Heart left ventricle (tissue), 16 donors: ENCODE measurements around the gene DNASE1L1. TPM values are rescaled to one million over a fixed set of nuclear protein-coding genes. Genes with fewer than 3 reads are reported as not detected.

Source experiments
- ATAC-seq, 4 donors: fragments of 200-7000 bp; cut with Tn5 transposase; one replicate each; pipeline ENCODE4 v1.9.1; 2020 to 2022; ENCODE audit warnings: moderate library complexity in 4 of 4, mild to moderate bottlenecking in 3 of 4, moderate number of reproducible peaks in 1 of 4
- DNase-seq, 5 donors: peaks; one replicate each; pipeline ENCODE4 v3.0.0-alpha.2; 2020
- H3K27ac ChIP-seq, 12 donors: fragments of 200-600 bp; sonication (generic) in 4 of 12; one replicate each; pipeline versions ENCODE4 v1.5.0 to v1.8.0; 2016 to 2022; ENCODE audit warnings: mild to moderate bottlenecking in 2 of 12
- H3K27me3 ChIP-seq, 9 donors: fragments of 200-600 bp; sonication (generic) in 2 of 9; one replicate each; pipeline versions ENCODE4 v1.5.1 to v1.8.0; 2016 to 2022; ENCODE audit warnings: mild to moderate bottlenecking in 3 of 9
- H3K36me3 ChIP-seq, 9 donors: fragments of 200-600 bp; sonication (generic) in 2 of 9; one replicate each; pipeline versions ENCODE4 v1.5.0 to v1.8.0; 2018 to 2022; ENCODE audit warnings: mild to moderate bottlenecking in 2 of 9
- H3K4me1 ChIP-seq, 12 donors: fragments of 200-600 bp; sonication (generic) in 4 of 12; one replicate each; pipeline versions ENCODE4 v1.5.0 to v1.8.0; 2016 to 2022; ENCODE audit warnings: mild to moderate bottlenecking in 3 of 12
- H3K4me3 ChIP-seq, 12 donors: fragments of 200-600 bp; sonication (generic) in 4 of 12; one replicate each; pipeline versions ENCODE4 v1.5.0 to v1.8.0; 2017 to 2022; ENCODE audit warnings: mild to moderate bottlenecking in 9 of 12, moderate library complexity in 4 of 12
- H3K9me3 ChIP-seq, 12 donors: fragments of 200-600 bp; sonication (generic) in 4 of 12; one replicate each; pipeline versions ENCODE4 v1.5.0 to v1.8.0; 2016 to 2022; ENCODE audit warnings: mild to moderate bottlenecking in 1 of 12
- POLR2A ChIP-seq, 2 donors: fragments of 450-650 bp; IDR thresholded peaks; one replicate each; pipeline ENCODE4 v1.6.1; 2017; ENCODE audit warnings: antibody characterized with exemption in 2 of 2, mild to moderate bottlenecking in 2 of 2, moderate library complexity in 2 of 2
- WGBS, 4 donors: extraction: QIAGEN DNeasy Blood & Tissue Kit in 2 of 4; methylation state at CpG; one replicate each; pipeline versions ENCODE4 v1.1.5 to v1.1.7; 2013 to 2018; 5-methylcytosine and 5-hydroxymethylcytosine counted together
- intact Hi-C, 10 donors: fragments of 100-400 bp; cut with DNase I; formaldehyde crosslinking; loops; one replicate each; pipeline versions ENCODE4 v1.11.1 to v1.14.2; 2022
- polyA plus RNA-seq, 2 donors: library from polyadenylated mRNA; stranded (reverse); fragments of 200-250 nt; gene quantifications; one replicate each; pipeline ENCODE4 v1.2.3, GENCODE V29; 2013
- total RNA-seq, 9 donors: library from RNA; depleted of rRNA in 2 of 9; stranded (reverse); fragments of >200 nt in 2 of 9; fragmentation: NEBNext Ultra II Directional in 3 of 9; extraction: Animal tissue kit (Norgen Biotek cat#: 25700) in 3 of 9; gene quantifications; one replicate each; pipeline versions ENCODE4 v1.1.0 to v1.2.4, GENCODE V29; 2016 to 2023
- TF ChIP-seq, protein P1 (sequence below), 12 donors: fragments of 200-600 bp; sonication (generic) in 4 of 12; IDR thresholded peaks; one replicate each; pipeline versions ENCODE4 v1.5.0 to v1.8.0; 2018 to 2022; ENCODE audit warnings: antibody characterized with exemption in 12 of 12, mild to moderate bottlenecking in 5 of 12
- donor health status: ischemic (EF 13 %, LVEDD 7.1; RV severe dilation, severe dysfunction).
- donor health status: healthy with polysubstance abuse.
- donor health status: DM: no; HTN: yes; CAD: no.
- donor health status: DM: no; HTN: no; CAD: no.
- donor health status: ischemic (EF 25% LVEDD 6.9; RV normal size, moderate dysfunction).
- donor health status: ischemic (EF 25% LVEDD 5.7; RV mildly dilated, moderate dysfunction).
- donor health status: healthy.
- donor health status: DM: yes; HTN: yes; CAD: no.
- donor health status: ischemic (EF 35%, LVEDD 5.7; RV mildly dilated, moderate dysfunction).
- donor health status: nonischemic (EF 11% LVEDD 7.7; RV severe dilation, severe dysfunction).
- donor health status: DM: yes; HTN: yes; CAD: no.
- donor health status: PGD.
- donor health status: ischemic (EF 29% LVEDD 5.4; RV normal size, mild dysfunction).
- donor health status: nonischemic (EF 23%, LVEDD 6.1; RV moderate dilation, normal function).

Gene DNASE1L1
- total and polyA plus RNA-seq, 11 donors, result 26.7 to 117 (median 43.8) TPM

GRCh38 chrX:154408659-154409221, 314 bp downstream of the DNASE1L1 start:
- DNase-seq, result no peak
- intact Hi-C loops, result no loop called here
- no peaks in the 10 kb centered on the region for H3K27me3 ChIP-seq
- 44 to 65% (median 54%) methylated on average over 10 of the region's 10 CpGs for WGBS, 4 donors
- H3K4me1 ChIP-seq, result peaks cover 0 to 28% (median 8%) of the 10 kb centered on the region in 12 donors
- peak overlapping the region in 11 of 12 donors; percentile 11 to 57 (median 48) for H3K4me3 ChIP-seq
- TF ChIP-seq, protein P1, sequence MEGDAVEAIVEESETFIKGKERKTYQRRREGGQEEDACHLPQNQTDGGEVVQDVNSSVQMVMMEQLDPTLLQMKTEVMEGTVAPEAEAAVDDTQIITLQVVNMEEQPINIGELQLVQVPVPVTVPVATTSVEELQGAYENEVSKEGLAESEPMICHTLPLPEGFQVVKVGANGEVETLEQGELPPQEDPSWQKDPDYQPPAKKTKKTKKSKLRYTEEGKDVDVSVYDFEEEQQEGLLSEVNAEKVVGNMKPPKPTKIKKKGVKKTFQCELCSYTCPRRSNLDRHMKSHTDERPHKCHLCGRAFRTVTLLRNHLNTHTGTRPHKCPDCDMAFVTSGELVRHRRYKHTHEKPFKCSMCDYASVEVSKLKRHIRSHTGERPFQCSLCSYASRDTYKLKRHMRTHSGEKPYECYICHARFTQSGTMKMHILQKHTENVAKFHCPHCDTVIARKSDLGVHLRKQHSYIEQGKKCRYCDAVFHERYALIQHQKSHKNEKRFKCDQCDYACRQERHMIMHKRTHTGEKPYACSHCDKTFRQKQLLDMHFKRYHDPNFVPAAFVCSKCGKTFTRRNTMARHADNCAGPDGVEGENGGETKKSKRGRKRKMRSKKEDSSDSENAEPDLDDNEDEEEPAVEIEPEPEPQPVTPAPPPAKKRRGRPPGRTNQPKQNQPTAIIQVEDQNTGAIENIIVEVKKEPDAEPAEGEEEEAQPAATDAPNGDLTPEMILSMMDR (IDR thresholded peaks at IDR 0.05), result no peak
- TF ChIP-seq POLR2A (IDR thresholded peaks at IDR 0.05), result no peak
- H3K27ac ChIP-seq, result peak overlapping the region; percentile 47 to 82 (median 75)
- H3K9me3 ChIP-seq, result no peaks in the 10 kb centered on the region
- ATAC-seq, result no peak
- peaks cover 0 to 7% (median 0%) of the 10 kb centered on the region in 9 donors for H3K36me3 ChIP-seq

DNA sequence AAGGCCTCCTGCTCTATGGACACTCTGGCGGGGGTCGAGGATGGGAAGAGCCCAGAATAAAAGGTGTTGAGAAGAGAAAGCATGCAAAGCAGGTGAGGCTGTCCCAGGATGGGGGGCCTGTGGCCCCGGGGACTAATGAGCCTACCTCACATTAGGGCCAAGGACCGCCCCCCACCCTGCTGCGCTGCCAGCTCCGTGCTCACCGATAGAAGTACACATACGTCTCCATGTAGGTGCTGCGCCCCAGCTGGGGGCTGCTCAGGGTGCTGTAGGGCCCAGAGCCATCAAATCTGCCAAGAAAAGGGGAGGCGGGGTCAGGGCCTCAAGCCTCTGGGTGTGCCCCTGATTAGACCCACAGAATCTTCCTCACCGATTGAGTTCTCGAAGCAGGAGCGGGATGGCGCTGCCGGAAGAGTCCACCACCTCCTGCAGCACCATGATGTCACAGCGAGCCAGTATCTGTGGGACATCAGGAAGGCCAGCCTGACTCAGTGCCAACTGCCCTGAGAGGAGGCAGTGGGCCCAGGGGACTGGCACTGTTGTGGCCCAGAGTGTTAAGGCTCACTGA, 4.3 kb downstream of the DNASE1L1 start:
- whole genome bisulfite sequencing, 4 donors, result 90 to 95% (median 91%) methylated on average over 16 of the region's 16 CpGs
- intact Hi-C loops, result loop anchor here in 1 of 10 donors (5.0 kb wide), 1 partner anchor 33 kb away; the partner anchor contains the start of gene GDI1

GRCh38 chrX:154403858-154404257, 5.2 kb downstream of the DNASE1L1 start:
- ATAC-seq (no peak), DNase-seq (no peak)
- Histone ChIP-seq H3K9me3 (no peaks in the 10 kb centered on the region), H3K27ac (no peak overlapping the region), H3K36me3 (peaks cover 0 to 31% (median 23%) of the 10 kb centered on the region in 9 donors), H3K4me3 (no peak overlapping the region), H3K27me3 (no peaks in the 10 kb centered on the region), H3K4me1 (peaks cover 0 to 16% (median 9%) of the 10 kb centered on the region in 12 donors)
- WGBS, 4 donors, result 75 to 94% (median 85%) methylated on average over 4 of the region's 4 CpGs
- intact Hi-C loops, result loop anchor here in 1 of 10 donors (5.0 kb wide), 1 partner anchor 33 kb away; the partner anchor contains the start of gene GDI1
- TF ChIP-seq, protein P1 (IDR thresholded peaks at IDR 0.05), result no peak
- TF ChIP-seq POLR2A (IDR thresholded peaks at IDR 0.05), result no peak

More for the DNA sequence above, 4.3 kb downstream of the DNASE1L1 start:
- no peak overlapping the region for H3K27ac ChIP-seq
- H3K9me3 ChIP-seq, result no peaks in the 10 kb centered on the region
- DNase-seq, result no peak
- ATAC-seq, result no peak
- peaks cover 0 to 24% (median 21%) of the 10 kb centered on the region in 9 donors for H3K36me3 ChIP-seq
- TF ChIP-seq POLR2A (IDR thresholded peaks at IDR 0.05), result no peak
- TF ChIP-seq, protein P1 (IDR thresholded peaks at IDR 0.05), result no peak
- H3K27me3 ChIP-seq, result no peaks in the 10 kb centered on the region
- H3K4me1 ChIP-seq, result peaks cover 0 to 12% (median 6%) of the 10 kb centered on the region in 12 donors
- no peak overlapping the region for H3K4me3 ChIP-seq

GRCh38 chrX:154403192-154403591, 5.9 kb downstream of the DNASE1L1 start:
- H3K4me3 ChIP-seq, result no peak overlapping the region
- TF ChIP-seq POLR2A (IDR thresholded peaks at IDR 0.05), result no peak
- TF ChIP-seq, protein P1 (IDR thresholded peaks at IDR 0.05), result no peak
- DNase-seq (no peak), ATAC-seq (no peak)
- no peaks in the 10 kb centered on the region for H3K27me3 ChIP-seq
- no peaks in the 10 kb centered on the region for H3K9me3 ChIP-seq
- peaks cover 0 to 16% (median 9%) of the 10 kb centered on the region in 12 donors for H3K4me1 ChIP-seq
- WGBS, 4 donors, result 85 to 91% (median 88%) methylated on average over 7 to 10 of the region's 10 CpGs
- intact Hi-C loops, result loop anchor here in 1 of 10 donors (5.0 kb wide), 1 partner anchor 34 kb away; the partner anchor contains the start of gene GDI1
- no peak overlapping the region for H3K27ac ChIP-seq
- H3K36me3 ChIP-seq, result peaks cover 0 to 31% (median 24%) of the 10 kb centered on the region in 9 donors
